SK-N-SH (cell line): Measurements from ENCODE around the gene NDP. TPM values are rescaled to one million over a fixed set of nuclear protein-coding genes. Genes with fewer than 3 reads are reported as not detected.

Source experiments
- CTCF ChIA-PET: fragments of 300-600, 350-600 bp; formaldehyde crosslinking; extraction: SDS; loops from one replicate; lab custom pipeline; 2021; lab: Yijun Ruan, JAX
- POLR2A ChIA-PET: fragments of 350-600 bp; sonication (Branson Sonifier 250); formaldehyde crosslinking; extraction: SDS; loops from one replicate; lab custom pipeline; 2020; ENCODE audit warnings: antibody characterized with exemption, inconsistent platforms; lab: Yijun Ruan, JAX
- DNase-seq: peaks from one replicate; pipeline ENCODE4 v3.0.0; 2012
- H2AFZ ChIP-seq: fragments of 200-600 bp; sonication (generic); 2 replicates; pipeline ENCODE4 v1.8.1; 2016; ENCODE audit warnings: antibody characterized with exemption, mild to moderate bottlenecking, low read depth
- H3F3A ChIP-seq: fragments of 200-600 bp; sonication (generic); replicated peaks from 2 replicates; pipeline ENCODE3; 2016; ENCODE audit warnings: antibody characterized with exemption, mild to moderate bottlenecking; ENCODE audit not compliant: insufficient read depth
- H3K27ac ChIP-seq, 2 experiments: fragments of 200-500 bp in 1 of 2; fragments of 200-600 bp in 1 of 2; sonication (Bioruptor generic) in 1 of 2; sonication (generic), shearing (Covaris generic) in 1 of 2; 2 replicates each; pipeline versions ENCODE4 v1.5.1 to v1.6.1; 2014 to 2016; ENCODE audit warnings: low read depth in 2 of 2, inconsistent platforms in 1 of 2, low read length in 1 of 2, mild to moderate bottlenecking in 1 of 2, mixed read lengths in 1 of 2
- H3K27me3 ChIP-seq: fragments of 200-600 bp; sonication (generic), shearing (Covaris generic); 2 replicates; pipeline ENCODE4 v1.6.1; 2016; ENCODE audit warnings: mixed run types; ENCODE audit not compliant: insufficient read depth
- H3K36me3 ChIP-seq, 2 experiments: fragments of 200-500 bp in 1 of 2; fragments of 200-600 bp in 1 of 2; sonication (Bioruptor generic) in 1 of 2; sonication (generic) in 1 of 2; replicated peaks in 1 of 2; 2 replicates each; pipeline versions ENCODE3 to v1.5.1; 2014 to 2016; ENCODE audit warnings: low read length in 1 of 2, mild to moderate bottlenecking in 1 of 2; ENCODE audit not compliant: insufficient read depth in 2 of 2, control insufficient read depth in 1 of 2
- H3K4me1 ChIP-seq, 2 experiments: fragments of 200-500 bp in 1 of 2; fragments of 200-600 bp in 1 of 2; sonication (Bioruptor generic) in 1 of 2; sonication (generic), shearing (Covaris generic) in 1 of 2; 2 replicates each; pipeline versions ENCODE4 v1.5.1 to v1.6.1; 2014 to 2016; ENCODE audit warnings: low read depth in 1 of 2, low read length in 1 of 2, mixed run types in 1 of 2; ENCODE audit not compliant: insufficient read depth in 2 of 2, control insufficient read depth in 1 of 2
- H3K4me2 ChIP-seq: fragments of 200-600 bp; sonication (generic), shearing (Covaris generic); 2 replicates; pipeline ENCODE4 v1.6.1; 2017; ENCODE audit warnings: mixed run types
- H3K4me3 ChIP-seq, 2 experiments: fragments of 200-500 bp in 1 of 2; fragments of 200-600 bp in 1 of 2; sonication (Bioruptor generic) in 1 of 2; sonication (generic), shearing (Covaris generic) in 1 of 2; 2 replicates each; pipeline versions ENCODE4 v1.5.1 to v1.8.1; 2014 to 2016; ENCODE audit warnings: low read depth in 2 of 2, inconsistent platforms in 1 of 2, low read length in 1 of 2, mild to moderate bottlenecking in 1 of 2, mixed read lengths in 1 of 2, moderate library complexity in 1 of 2
- H3K79me2 ChIP-seq: fragments of 200-600 bp; sonication (generic); 2 replicates; pipeline ENCODE4 v1.8.1; 2017; ENCODE audit warnings: mild to moderate bottlenecking; ENCODE audit not compliant: insufficient read depth
- H3K9ac ChIP-seq: fragments of 200-600 bp; sonication (generic); 2 replicates; pipeline ENCODE4 v1.6.1; 2017; ENCODE audit warnings: mixed run types
- H3K9me2 ChIP-seq: fragments of 200-600 bp; sonication (generic); 2 replicates; pipeline ENCODE4 v1.6.1; 2017; ENCODE audit warnings: mixed run types
- H3K9me3 ChIP-seq: fragments of 200-600 bp; sonication (generic); 2 replicates; pipeline ENCODE4 v1.6.1; 2017; ENCODE audit warnings: mixed run types, mild to moderate bottlenecking, moderate library complexity
- H4K20me1 ChIP-seq: fragments of 200-600 bp; sonication (generic); 2 replicates; pipeline ENCODE4 v1.6.1; 2017; ENCODE audit warnings: mild to moderate bottlenecking, mixed run types; ENCODE audit not compliant: insufficient read depth
- EP300 ChIP-seq, 2 experiments: IDR thresholded peaks; 2 replicates each; pipeline versions ENCODE4 v1.4.0 to v1.6.1; 2012; ENCODE audit warnings: borderline replicate concordance in 1 of 2, low read depth in 1 of 2, low read length in 1 of 2
- EZH2phosphoT487 ChIP-seq: fragments of 200-600 bp; sonication (generic); IDR thresholded peaks from 2 replicates; pipeline ENCODE4 v1.6.1; 2017; ENCODE audit warnings: low read depth, mixed run types, mild to moderate bottlenecking, antibody characterized with exemption, moderate library complexity, borderline replicate concordance
- FOSL2 ChIP-seq: IDR thresholded peaks from 2 replicates; pipeline ENCODE4 v1.4.0; 2012; ENCODE audit warnings: low read depth, mild to moderate bottlenecking, moderate library complexity, borderline replicate concordance
- FOXJ3 ChIP-seq: sonication (generic); formaldehyde crosslinking; IDR thresholded peaks from 2 replicates; pipeline ENCODE4 v1.5.1; 2020; ENCODE audit warnings: mild to moderate bottlenecking, missing genetic modification reagents
- FOXM1 ChIP-seq: IDR thresholded peaks from 2 replicates; pipeline ENCODE4 v1.4.0; 2012; ENCODE audit warnings: low read depth, mild to moderate bottlenecking
- MEF2A ChIP-seq: IDR thresholded peaks from 2 replicates; pipeline ENCODE4 v1.4.0; 2012; ENCODE audit warnings: low read depth, borderline replicate concordance
- POLR2AphosphoS5 ChIP-seq: IDR thresholded peaks from 2 replicates; pipeline ENCODE4 v1.6.1; 2012; ENCODE audit warnings: low read depth, low read length
- SIN3A ChIP-seq: IDR thresholded peaks from 2 replicates; pipeline ENCODE4 v1.6.1; 2012; ENCODE audit warnings: low read depth, mild to moderate bottlenecking, low read length, moderate library complexity, borderline replicate concordance
- TAF1 ChIP-seq: IDR thresholded peaks from 2 replicates; pipeline ENCODE4 v1.6.1; 2012; ENCODE audit warnings: low read depth, mild to moderate bottlenecking, low read length, moderate library complexity, borderline replicate concordance
- TCF12 ChIP-seq: IDR thresholded peaks from 2 replicates; pipeline ENCODE4 v1.4.0; 2012
- TEAD4 ChIP-seq: IDR thresholded peaks from 2 replicates; pipeline ENCODE4 v1.4.0; 2012; ENCODE audit warnings: mild to moderate bottlenecking, borderline replicate concordance; ENCODE audit not compliant: insufficient read depth
- WGBS: methylation state at CpG from one replicate; pipeline ENCODE4 v1.1.6; 2017; ENCODE audit warnings: low lambda C conversion rate; 5-methylcytosine and 5-hydroxymethylcytosine counted together
- polyA plus RNA-seq, 3 experiments: library from polyadenylated mRNA; depleted of rRNA; stranded (reverse); fragments of >200 nt; gene quantifications; 2 replicates each; pipeline ENCODE4 v1.2.3, GENCODE V29; 2012
- TF ChIP-seq, protein P1 (sequence below): IDR thresholded peaks from 2 replicates; pipeline ENCODE4 v1.4.0; 2012; ENCODE audit warnings: low read depth, borderline replicate concordance
- TF ChIP-seq, protein P2 (sequence below): fragments of 200-600 bp; sonication (generic); IDR thresholded peaks from 2 replicates; pipeline ENCODE4 v1.6.1; 2017; ENCODE audit warnings: antibody characterized with exemption, mild to moderate bottlenecking, moderate library complexity
- TF ChIP-seq, protein P3 (sequence below): IDR thresholded peaks from 2 replicates; pipeline ENCODE4 v1.6.1; 2012; ENCODE audit warnings: mild to moderate bottlenecking, low read depth, low read length, moderate library complexity
- TF ChIP-seq, protein P4 (sequence below): IDR thresholded peaks from 2 replicates; pipeline ENCODE4; 2012
- TF ChIP-seq, protein P5 (sequence below): fragments of 150-350 bp; IDR thresholded peaks from 2 replicates; pipeline ENCODE4 v1.6.1; 2016; ENCODE audit warnings: mild to moderate bottlenecking, low read depth, low read length
- TF ChIP-seq, protein P6 (sequence below): IDR thresholded peaks from 2 replicates; pipeline ENCODE4 v1.4.0; 2012; ENCODE audit warnings: low read depth
- TF ChIP-seq, protein P7 (sequence below): fragments of 150-350 bp; IDR thresholded peaks from 2 replicates; pipeline ENCODE4 v1.6.1; 2017; ENCODE audit warnings: antibody characterized with exemption, low read length, low read depth, borderline replicate concordance

NDP gene
- polyA plus RNA-seq, 1 of the 3 experiments (the other 2 are of a cell fraction): 0.16 TPM

- no peak for DNase-seq
- CTCF ChIA-PET: no interaction called here
- Histone ChIP-seq H3K4me1 (no peaks in the 10 kb centered on the region), H3K36me3 (no peaks in the 10 kb centered on the region), H3K27ac (no peak overlapping the region), H3K79me2 (no peaks in the 10 kb centered on the region), H2AFZ (no peak overlapping the region), H3F3A (no peaks in the 10 kb centered on the region), H3K4me3 (no peak overlapping the region), H3K9me3 (no peaks in the 10 kb centered on the region), H3K27me3 (no peaks in the 10 kb centered on the region), H3K4me2 (no peak overlapping the region), H3K9me2 (no peaks in the 10 kb centered on the region), H3K9ac (no peak overlapping the region), H4K20me1 (no peaks in the 10 kb centered on the region)
- WGBS: 43% methylated on average over 1 of the region's 1 CpG
- TF ChIP-seq, protein P1, sequence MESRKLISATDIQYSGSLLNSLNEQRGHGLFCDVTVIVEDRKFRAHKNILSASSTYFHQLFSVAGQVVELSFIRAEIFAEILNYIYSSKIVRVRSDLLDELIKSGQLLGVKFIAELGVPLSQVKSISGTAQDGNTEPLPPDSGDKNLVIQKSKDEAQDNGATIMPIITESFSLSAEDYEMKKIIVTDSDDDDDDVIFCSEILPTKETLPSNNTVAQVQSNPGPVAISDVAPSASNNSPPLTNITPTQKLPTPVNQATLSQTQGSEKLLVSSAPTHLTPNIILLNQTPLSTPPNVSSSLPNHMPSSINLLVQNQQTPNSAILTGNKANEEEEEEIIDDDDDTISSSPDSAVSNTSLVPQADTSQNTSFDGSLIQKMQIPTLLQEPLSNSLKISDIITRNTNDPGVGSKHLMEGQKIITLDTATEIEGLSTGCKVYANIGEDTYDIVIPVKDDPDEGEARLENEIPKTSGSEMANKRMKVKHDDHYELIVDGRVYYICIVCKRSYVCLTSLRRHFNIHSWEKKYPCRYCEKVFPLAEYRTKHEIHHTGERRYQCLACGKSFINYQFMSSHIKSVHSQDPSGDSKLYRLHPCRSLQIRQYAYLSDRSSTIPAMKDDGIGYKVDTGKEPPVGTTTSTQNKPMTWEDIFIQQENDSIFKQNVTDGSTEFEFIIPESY: no peak
- TF ChIP-seq TCF12 (no peak), MEF2A (no peak), EZH2phosphoT487 (no peak), POLR2AphosphoS5 (no peak), FOXJ3 (CRISPR knock-in tag) (no peak), SIN3A (no peak), FOXM1 (no peak), FOSL2 (no peak), EP300 (IDR thresholded peaks at IDR 0.05; ENCODE audit: borderline replicate concordance in 1 of 2, low read depth in 1 of 2, low read length in 1 of 2) (no peak), TEAD4 (no peak), TAF1 (no peak)
- TF ChIP-seq, protein P2, sequence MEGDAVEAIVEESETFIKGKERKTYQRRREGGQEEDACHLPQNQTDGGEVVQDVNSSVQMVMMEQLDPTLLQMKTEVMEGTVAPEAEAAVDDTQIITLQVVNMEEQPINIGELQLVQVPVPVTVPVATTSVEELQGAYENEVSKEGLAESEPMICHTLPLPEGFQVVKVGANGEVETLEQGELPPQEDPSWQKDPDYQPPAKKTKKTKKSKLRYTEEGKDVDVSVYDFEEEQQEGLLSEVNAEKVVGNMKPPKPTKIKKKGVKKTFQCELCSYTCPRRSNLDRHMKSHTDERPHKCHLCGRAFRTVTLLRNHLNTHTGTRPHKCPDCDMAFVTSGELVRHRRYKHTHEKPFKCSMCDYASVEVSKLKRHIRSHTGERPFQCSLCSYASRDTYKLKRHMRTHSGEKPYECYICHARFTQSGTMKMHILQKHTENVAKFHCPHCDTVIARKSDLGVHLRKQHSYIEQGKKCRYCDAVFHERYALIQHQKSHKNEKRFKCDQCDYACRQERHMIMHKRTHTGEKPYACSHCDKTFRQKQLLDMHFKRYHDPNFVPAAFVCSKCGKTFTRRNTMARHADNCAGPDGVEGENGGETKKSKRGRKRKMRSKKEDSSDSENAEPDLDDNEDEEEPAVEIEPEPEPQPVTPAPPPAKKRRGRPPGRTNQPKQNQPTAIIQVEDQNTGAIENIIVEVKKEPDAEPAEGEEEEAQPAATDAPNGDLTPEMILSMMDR: no peak
- TF ChIP-seq, protein P3, sequence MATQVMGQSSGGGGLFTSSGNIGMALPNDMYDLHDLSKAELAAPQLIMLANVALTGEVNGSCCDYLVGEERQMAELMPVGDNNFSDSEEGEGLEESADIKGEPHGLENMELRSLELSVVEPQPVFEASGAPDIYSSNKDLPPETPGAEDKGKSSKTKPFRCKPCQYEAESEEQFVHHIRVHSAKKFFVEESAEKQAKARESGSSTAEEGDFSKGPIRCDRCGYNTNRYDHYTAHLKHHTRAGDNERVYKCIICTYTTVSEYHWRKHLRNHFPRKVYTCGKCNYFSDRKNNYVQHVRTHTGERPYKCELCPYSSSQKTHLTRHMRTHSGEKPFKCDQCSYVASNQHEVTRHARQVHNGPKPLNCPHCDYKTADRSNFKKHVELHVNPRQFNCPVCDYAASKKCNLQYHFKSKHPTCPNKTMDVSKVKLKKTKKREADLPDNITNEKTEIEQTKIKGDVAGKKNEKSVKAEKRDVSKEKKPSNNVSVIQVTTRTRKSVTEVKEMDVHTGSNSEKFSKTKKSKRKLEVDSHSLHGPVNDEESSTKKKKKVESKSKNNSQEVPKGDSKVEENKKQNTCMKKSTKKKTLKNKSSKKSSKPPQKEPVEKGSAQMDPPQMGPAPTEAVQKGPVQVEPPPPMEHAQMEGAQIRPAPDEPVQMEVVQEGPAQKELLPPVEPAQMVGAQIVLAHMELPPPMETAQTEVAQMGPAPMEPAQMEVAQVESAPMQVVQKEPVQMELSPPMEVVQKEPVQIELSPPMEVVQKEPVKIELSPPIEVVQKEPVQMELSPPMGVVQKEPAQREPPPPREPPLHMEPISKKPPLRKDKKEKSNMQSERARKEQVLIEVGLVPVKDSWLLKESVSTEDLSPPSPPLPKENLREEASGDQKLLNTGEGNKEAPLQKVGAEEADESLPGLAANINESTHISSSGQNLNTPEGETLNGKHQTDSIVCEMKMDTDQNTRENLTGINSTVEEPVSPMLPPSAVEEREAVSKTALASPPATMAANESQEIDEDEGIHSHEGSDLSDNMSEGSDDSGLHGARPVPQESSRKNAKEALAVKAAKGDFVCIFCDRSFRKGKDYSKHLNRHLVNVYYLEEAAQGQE: no peak
- TF ChIP-seq, protein P4, sequence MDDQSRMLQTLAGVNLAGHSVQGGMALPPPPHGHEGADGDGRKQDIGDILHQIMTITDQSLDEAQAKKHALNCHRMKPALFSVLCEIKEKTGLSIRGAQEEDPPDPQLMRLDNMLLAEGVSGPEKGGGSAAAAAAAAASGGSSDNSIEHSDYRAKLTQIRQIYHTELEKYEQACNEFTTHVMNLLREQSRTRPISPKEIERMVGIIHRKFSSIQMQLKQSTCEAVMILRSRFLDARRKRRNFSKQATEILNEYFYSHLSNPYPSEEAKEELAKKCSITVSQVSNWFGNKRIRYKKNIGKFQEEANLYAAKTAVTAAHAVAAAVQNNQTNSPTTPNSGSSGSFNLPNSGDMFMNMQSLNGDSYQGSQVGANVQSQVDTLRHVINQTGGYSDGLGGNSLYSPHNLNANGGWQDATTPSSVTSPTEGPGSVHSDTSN: no peak
- TF ChIP-seq, protein P5, sequence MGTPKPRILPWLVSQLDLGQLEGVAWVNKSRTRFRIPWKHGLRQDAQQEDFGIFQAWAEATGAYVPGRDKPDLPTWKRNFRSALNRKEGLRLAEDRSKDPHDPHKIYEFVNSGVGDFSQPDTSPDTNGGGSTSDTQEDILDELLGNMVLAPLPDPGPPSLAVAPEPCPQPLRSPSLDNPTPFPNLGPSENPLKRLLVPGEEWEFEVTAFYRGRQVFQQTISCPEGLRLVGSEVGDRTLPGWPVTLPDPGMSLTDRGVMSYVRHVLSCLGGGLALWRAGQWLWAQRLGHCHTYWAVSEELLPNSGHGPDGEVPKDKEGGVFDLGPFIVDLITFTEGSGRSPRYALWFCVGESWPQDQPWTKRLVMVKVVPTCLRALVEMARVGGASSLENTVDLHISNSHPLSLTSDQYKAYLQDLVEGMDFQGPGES: no peak
- TF ChIP-seq, protein P6, sequence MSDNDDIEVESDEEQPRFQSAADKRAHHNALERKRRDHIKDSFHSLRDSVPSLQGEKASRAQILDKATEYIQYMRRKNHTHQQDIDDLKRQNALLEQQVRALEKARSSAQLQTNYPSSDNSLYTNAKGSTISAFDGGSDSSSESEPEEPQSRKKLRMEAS: no peak
- TF ChIP-seq, protein P7, sequence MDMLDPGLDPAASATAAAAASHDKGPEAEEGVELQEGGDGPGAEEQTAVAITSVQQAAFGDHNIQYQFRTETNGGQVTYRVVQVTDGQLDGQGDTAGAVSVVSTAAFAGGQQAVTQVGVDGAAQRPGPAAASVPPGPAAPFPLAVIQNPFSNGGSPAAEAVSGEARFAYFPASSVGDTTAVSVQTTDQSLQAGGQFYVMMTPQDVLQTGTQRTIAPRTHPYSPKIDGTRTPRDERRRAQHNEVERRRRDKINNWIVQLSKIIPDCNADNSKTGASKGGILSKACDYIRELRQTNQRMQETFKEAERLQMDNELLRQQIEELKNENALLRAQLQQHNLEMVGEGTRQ: no peak
- POLR2A ChIA-PET: no interaction called here
Observed at GRCh38 chrX:43998374-43998773, 25.2 kb upstream of the NDP start.
